ENCODE data around the gene NAV1.
"Not testable (repeated sequence)": the region's sequence is repeated elsewhere in the genome, so short reads cannot be mapped to it uniquely, and the experiment has no call there.

Gene NAV1

DNA sequence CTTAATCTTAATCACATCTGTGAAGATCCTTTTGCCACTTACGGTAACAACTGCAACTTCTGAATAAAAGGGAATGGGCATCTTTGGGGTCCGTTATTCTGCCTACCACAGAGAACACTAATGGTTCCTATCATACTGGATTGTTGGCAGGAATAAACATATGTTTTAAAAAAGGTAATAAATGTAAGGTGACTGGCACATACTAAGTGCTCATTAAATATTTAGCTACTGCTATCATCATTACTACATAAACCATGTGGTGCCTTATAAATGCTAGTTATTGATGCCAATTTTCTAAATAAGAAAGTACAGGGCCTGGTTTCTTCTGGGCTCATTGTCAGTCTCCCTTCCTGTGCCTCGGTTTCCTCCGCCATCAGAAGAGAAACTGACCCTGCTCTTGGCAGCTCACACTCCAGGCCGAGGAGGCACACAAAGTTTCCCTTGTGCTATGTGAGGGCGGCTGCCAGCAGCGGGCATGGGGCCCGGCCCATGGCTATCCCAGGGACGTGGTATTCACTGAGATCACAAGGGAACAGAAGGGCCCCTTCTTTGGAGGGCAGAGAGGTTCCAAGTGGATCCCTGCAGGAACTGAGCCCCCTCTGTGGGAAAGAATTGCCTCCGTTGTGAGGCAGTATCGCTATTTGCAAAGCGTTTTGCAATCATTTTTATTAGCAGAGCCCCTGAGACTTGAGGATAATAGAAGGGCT, 26.2 kb downstream of the NAV1 start:
- no peak for DNase-seq (ENCODE audit: low read depth in 1 of 2, low spot score in 1 of 2)

DNA sequence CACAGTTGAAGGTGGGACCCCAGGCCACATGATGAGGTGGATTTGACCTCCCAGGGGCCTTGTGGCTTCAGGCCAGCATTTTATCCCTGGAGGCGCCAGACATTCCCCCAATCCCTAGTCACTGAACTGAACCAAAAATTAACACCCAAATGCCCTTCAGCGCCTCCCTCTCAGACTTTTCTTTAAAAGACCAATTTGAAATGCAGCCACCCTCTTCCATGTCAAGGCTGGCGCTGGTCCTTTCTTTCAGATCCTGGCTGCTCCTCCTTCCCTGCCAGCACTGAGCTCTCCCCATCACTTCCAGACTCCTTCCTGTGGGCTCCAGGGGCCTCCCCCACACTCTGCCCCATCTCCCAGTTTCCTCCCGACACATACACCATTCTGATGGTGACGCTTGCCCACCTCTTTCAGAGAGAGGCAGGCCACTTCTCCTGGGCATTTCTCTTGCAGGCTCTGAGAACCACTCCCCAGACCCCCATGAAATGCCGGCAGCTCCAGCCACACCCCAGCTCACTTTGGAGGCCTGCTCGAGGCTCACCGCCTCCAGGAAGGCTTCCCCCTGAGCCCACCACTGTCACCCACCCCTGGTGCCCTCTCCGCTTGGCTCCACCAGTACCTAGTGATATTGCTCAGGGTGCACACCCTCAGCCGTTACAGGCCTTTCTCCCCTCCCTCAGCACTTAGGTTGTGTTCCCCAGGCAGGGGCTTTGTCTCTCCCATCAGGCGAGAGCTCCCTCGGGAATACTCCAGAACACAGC, 27.0 kb downstream of the NAV1 start:
- DNase-seq (ENCODE audit: low read depth in 1 of 2, low spot score in 1 of 2): no peak

DNA sequence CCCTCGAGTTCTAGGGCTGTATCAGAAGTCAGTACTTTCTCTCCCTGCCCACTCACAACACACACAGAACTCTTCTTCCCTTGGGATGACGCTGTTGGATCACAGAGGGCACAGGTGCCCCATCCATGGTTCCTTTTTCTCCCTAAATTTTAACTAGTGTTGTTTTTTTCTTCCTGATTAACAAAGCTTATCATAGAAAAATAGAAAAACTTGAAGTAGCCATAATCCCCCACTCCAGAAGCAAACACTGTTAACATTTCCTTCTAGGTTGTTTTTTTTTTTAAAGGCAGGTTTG, 27.5 kb downstream of the NAV1 start:
- no peak for DNase-seq (ENCODE audit: low read depth in 1 of 2, low spot score in 1 of 2)

DNA sequence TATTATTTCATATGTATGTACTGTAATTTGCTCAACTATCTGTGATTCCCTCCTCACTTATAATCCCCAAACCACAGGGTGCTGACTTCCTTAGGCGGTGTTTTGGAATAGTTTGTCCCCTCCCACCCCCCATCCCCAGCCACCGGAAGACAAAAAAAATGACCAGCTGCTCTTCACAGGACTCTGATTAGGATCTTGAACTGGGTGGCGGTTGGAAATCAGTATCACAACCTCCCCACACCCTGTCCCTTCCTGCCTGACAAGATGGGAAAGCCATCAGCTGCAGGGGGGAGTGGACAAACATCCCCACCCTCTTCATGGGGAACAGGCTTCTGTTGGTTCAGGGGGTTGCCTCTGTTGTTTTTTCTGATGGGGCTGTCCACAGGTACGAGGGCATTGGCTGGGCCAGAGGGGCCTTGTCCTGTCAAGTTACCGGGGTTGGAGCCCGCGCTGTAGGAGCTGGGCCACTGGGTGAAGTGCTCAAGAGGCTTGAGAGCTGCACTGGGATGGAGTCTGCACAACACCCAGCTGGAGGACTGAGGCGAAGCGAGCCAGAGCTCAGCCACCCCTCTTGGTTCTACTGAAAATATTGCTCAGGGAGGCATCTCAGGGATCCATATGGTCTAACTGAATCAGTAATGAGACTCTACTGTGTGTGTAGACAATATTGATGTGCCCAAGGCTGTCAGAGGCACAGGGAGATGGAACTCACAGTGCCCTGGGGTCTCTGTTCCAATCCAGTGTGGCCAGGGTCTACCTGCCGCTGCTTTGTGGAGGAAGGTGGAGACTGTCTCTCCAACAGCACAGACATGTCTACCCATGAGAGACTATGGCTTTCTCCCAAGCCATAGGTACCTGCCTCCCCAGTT, 28.2 kb downstream of the NAV1 start:
- no peak for DNase-seq (ENCODE audit: low read depth in 1 of 2, low spot score in 1 of 2)

DNA sequence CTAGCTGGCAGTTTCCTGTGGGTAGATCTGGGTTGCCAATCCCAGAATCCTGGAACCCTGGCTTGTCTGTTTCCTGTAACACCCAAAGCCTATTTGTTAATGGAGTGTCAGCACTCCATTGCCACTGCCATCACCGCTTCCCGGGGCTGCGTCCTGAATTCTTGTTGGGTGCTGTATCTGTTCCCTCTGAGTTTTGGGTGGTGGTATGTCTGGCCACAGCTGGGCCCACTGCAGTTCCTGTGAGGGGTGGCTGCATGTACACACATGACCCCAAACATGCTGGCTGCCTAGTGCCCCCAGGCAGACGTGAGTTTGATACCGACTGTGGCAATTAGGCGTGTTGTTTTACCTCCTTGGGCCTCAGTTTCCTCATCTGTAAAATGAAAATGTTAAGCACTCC, 29.3 kb downstream of the NAV1 start:
- DNase-seq (ENCODE audit: low read depth in 1 of 2, low spot score in 1 of 2): no peak

DNA sequence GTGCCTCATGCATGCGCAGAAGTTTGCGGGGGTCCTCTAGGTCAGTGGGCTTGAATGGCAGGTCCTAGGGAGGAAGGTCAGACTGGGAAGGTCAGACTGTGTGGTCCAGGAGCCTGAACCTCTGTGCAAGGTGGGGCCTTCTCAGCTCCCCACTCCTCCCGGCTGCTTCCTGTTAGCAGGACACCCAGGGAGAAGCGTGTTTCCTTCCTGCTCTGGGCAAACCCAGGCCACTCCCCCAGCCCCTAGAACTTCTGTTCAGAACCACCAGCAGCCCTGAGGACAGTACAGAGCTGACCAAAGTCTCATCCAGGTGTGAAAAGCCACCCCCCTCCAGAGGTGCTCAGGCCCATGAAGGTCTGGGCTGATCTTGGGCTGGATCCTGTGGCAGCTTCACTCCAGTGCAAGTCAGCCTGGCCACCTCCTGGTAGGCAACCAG, 29.9 kb downstream of the NAV1 start:
- DNase-seq (ENCODE audit: low read depth in 1 of 2, low spot score in 1 of 2): no peak

DNA sequence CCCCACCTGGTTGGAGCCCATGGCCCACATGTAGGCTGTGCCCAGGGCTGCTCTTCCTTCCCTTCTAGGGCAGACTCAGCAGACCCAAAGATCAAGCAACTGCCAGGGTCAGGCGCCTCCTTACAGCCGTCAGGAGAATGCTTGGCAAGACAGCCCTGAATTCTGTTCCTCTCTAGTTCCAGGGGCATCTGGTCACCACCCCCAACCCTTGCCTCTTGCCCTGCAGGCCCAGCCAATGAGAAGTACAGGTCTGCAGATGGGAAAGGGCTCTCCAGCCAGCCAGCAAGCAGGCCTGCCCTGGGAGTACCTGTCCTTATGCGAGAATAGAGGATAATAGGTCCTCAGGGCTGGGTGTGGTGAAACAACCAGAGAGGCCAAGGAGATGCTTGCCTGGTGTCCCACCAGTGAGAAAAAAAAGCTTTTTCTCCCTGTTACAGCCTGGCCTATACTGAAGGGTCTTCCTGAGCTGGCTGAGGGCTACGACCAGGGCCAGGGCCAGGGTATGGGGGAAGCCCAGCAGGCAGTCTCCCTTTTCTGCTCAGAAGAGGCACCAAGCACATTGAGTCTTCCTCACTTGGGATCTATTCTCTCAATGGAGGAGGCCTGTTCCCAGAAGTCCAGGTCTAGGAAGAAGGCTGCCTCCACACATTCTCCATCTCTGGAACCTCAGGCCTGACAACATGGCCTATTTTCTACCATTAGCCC, 31.4 kb downstream of the NAV1 start:
- DNase-seq (ENCODE audit: low read depth in 1 of 2, low spot score in 1 of 2): no peak

DNA sequence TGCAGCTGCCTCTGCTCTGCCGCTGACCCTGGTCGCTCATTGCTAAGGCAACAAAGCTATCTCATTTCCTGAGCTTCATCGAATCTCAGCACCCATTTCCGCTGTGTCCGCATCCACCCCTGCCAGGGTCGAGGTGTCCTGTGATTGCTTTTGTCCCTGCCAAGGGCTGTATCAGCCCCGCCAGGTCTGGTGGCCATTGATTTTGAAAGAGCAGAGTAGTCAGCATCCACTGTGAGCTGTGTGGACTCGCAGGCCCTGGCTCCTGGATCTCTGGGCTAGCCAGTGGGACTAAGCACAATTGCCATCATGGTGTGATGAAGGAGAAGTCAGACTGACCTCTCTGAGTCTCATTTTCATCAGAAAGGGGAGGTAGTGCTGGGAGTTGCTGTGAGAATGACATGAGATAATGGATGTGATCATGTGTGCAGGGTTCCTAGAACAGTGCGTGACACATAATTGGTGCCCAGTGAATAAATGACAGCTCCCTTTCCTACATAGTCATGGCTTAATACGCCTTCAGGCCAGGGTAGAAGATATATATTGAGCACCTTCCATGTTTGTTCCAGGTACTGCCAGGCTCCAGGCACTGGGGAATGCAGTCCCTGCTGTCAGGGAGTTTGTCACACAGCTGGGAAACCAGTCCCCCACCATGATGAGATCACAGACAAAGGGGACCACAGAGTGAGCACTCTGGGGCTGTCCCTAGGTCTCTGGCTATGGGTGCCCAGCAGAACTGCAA, 32.1 kb downstream of the NAV1 start:
- DNase-seq (ENCODE audit: low read depth in 1 of 2, low spot score in 1 of 2): no peak

DNA sequence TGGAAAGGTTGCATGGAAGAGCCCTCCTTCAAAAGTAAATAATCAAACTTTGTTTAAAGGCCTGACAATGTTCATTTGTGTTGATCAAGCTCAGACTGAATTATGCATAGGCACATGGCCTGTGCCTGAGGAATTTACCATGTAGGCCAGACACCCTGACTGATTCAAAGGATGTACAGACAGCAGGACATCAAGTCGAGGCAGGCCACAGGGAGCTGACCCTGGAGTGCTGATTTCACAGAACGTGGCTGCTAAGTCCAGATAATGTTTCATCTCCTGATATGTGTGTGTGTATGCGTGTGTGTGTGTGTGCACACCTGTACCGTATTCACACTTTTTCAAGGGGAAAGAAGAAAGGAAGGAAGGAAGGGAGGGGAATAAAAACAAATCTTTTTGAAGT, 34.1 kb downstream of the NAV1 start:
- DNase-seq (ENCODE audit: low read depth in 1 of 2, low spot score in 1 of 2): no peak

DNA sequence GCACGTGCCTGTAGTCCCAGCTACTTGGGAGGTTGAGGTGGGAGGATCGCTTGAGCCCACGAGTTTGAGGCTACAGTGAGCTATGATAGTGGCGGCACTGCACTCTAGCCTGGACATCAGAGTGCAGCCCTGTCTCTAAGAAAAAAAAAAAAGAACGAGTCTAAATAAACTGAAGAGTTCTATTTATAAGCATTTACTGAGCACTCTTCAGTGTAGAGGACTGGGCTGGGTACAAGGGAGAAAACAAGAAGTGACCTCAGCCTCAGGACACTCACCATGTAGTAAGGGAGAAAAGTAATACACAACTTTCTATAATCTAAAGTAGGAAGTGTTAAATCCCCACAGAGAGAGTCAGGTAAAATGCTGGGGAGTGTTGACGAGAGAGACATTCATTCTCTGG, 35.0 kb downstream of the NAV1 start:
- DNase-seq (ENCODE audit: low read depth in 1 of 2, low spot score in 1 of 2): no peak

DNA sequence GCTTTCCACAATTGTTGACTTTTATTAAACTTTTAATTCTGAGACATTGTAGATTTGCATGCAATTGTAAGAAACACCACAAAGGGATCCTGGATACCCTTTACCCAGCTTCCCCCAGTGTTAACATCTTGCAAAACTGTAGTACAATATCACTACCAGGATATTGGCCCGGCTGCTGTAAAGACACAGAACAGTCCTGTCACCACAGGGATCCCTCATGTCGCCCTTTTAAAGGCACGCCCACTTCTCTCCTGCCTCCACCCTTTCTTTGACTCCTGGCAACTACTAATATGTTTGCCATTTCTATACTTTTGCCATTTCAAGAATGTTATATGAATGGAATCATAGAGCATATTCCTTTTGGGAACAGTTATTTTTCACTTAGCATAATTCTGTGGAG, 37.0 kb downstream of the NAV1 start:
- no peak for DNase-seq (ENCODE audit: low read depth in 1 of 2, low spot score in 1 of 2)

DNA sequence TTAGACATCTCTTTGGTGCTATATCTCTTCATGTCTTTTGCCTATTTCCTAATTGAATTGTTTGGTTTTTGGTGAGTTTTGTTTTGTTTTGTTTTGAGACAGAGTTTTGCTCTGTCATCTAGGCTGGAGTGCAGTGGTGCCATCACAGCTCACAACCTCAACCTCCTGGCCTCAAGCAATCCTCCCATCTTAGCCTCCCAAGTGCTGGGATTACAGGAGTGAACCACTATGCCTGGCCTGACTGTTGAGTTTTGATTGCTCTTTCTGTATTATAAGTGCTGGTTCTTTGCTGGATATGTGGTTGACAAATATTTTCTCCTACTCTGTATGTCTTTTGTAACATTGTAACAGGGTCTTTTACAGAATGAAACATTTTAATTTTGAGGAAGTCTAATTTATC, 38.0 kb downstream of the NAV1 start:
- no peak for DNase-seq (ENCODE audit: low read depth in 1 of 2, low spot score in 1 of 2)

DNA sequence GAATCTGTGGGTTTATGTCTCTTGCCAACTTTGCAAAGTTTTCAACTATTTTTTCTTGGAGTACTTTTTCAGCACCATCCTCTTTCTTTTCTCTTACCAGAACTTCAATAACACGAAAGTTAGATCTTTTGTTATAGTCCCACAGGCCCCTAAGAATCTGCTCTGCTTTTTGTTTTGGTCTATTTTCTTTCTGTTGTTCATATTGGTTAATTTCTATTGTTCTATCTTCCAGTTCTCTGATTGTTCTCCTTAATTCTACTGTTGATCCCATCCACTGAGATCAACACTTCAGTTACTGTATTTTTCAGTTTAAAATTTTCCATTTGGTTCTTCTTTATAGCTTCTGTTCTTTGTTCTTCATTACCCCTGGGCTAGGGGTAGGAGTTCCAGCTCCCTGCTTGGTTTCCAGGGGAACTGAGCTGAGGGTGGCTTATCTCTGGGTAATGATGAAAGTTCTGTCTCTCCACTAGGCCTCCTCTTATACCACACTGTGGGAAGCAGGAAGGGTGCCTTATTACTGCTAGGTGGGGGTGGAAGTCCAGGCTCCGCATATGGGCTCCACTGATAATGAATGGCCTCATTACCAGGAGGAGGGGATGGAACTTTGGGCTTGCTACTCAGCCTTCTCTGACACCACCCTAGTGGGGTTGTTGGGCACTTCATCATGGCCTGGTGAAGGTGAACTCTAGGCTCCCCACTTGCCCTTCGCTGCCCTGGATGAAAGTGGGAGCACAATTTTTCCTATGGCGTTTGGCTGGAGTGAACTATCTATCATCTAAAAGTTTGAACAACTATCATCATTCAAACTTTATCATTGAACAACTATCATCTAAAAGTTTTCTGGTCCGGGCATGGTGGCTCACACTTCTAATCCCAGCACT, 39.3 kb downstream of the NAV1 start:
- no peak for DNase-seq (ENCODE audit: low read depth in 1 of 2, low spot score in 1 of 2)

DNA sequence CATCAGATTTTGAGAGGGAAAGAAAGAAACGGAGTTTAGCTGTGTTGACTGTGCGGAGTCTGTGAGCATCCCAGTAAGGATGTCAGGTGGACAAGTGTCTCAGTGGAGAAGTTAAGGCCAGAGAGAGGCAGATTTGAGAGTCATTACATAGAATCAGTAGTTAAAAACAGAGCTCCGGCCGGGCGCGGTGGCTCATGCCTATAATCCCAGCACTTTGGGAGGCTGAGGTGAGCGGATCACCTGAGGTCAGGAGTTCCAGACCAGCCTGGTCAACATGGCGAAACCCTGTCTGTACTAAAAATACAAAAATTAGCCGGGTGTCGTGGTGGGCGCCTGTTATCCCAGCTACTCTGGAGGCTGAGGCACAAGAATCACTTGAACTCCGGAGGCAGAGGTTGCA, 42.4 kb downstream of the NAV1 start:
- not testable (repeated sequence) for DNase-seq (ENCODE audit: low read depth in 1 of 2, low spot score in 1 of 2)

DNA sequence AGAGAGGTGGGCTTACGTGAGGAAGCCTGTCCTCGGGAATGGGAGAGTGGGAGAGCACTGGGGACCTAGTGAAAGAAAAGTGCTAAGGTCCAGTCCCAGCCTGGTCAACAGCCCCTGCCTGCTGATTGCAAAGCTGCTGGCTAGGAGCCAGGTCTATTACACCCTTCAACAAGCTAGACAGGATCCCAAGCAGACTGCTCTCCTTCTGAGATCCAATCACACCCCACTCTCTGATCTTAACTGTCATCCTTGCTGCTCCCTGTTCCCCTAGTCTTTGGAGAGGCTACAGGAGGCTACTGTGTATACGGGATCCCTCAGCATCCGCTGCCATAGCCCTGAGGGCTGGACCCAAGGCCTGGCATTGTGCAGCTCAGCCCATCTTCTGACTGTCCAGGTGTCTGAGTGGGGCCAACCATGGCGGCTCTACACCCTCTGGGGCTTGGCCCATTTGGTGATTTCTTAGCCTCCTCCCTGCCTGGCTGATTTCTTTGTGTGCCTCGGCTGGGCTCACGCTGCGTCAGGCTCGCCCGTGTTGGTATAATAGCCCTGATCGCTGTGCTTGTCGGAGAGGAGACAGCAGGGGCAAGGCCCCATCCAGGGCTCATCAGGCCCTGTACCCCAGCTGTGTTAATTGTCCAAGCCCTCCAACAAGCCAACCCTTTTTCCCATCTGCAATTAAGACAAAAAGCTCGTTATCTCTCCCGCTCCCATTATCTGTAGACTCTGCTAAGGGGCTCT, 43.9 kb downstream of the NAV1 start:
- no peak for DNase-seq (ENCODE audit: low read depth in 1 of 2, low spot score in 1 of 2)

DNA sequence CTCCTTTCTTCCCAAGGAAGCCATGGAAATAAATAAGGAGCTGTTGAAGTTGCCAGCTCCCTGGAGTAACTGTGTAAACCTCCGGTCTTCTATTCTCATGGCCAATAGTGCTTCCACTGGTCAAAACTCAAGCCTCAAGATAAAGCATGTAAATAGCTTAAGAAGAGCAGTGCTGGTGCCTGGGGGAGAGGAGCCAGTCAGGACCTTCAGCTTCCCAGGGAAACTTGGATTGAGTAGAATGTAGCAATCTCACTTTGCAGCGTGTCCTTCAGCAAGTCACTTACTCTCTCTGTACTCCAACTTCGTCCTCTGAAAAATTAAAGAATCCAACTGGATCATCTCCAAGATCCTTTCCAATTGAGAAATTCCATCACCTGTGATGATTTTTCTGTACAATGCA, 44.7 kb downstream of the NAV1 start:
- DNase-seq (ENCODE audit: low read depth in 1 of 2, low spot score in 1 of 2): no peak

DNA sequence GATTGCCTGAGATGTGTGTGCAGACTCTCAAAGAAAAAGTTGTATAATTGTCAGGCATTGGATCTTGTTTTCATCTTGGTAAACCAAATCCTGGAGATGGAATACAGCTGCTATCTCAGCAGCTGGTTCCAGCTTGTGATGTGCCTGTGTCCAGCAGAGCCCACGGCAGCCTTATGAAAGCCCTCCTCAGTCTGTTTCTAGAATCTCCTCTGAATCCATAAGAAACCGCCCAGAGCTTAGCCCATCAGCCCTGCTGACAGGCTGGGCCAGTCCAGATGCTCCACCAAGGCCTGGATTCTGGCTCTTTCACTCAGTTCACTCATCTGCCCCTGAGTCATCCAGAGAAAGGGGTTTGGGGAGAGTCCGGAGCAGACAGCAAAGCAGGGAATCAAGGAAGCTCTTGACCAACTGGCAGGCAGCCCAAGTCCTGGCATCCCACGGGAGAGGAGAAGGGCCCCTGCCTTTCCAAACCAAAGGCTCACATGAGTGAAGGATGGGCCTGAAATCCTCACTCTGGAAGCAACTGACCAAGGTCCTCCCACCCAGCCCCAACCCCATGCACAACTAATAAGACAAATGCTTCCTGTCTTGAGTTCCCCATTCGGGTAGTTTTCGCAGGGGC, 45.7 kb downstream of the NAV1 start:
- no peak for DNase-seq (ENCODE audit: low read depth in 1 of 2, low spot score in 1 of 2)

DNA sequence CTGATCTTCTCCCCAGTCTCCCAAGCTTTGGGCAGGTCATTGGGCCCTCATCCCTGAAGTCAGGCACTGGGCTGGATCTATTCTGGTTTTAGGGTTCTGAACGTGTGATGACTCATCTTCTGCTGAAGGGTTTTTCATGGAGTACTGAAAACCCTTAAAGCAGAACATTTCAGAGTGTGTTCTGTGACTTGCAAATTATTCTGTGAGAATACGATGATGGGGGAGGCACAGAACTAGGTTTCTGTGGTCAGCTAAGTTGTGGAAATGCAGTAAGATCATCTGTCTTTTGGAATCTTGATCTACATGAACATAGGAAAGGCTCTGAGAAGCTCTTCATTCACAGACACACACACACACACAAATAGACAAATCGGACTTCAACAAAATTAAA, 46.2 kb downstream of the NAV1 start:
- DNase-seq (ENCODE audit: low read depth in 1 of 2, low spot score in 1 of 2): no peak

DNA sequence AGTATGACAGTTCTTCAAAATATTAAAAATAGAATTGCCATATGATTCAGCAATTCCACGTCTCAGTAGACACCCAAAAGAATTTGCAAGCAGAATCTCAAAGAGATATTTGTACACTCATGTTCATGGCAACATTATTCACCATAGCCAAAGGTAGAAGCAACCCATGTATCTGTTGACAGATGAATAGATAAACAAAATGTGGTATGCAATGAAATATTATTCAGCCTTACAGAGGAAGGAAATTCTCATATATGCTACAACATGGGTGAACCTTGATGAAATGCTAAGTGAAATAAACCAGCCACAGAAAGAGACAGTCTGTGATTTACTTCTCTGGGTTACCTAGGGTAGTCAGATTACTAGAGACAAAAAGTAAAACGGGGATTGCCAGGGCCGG, 47.0 kb downstream of the NAV1 start:
- DNase-seq (ENCODE audit: low read depth in 1 of 2, low spot score in 1 of 2): no peak

Measured in activated CD4-positive, alpha-beta T cell treated with anti-CD3 and anti-CD28 coated beads, Interleukin-2, amount 50 U/mL, for 24 hours (primary cell).